ENCODE measurements around the gene GRK5.

DNA sequence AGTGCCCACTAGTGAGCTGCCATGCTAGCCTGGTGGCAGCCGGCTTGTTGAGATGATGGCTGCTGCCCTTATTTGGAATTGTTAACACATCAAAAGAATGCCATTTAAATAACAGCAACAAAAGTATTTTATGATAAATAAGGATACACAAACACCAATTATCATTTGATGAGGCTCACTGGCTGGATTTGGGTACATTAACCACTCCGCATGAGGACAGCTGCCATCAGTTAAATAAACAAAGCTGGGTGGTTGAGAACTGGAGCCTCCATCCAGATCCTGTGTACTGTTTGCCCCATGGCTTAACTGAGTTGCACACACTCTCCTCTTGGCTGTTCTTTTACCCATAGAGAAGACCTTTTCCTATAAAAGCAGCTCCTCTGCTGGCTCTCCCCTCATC lies 231.3 kb downstream of the GRK5 start:
- TF ChIP-seq GATA3 (IDR thresholded peaks at IDR 0.05; ENCODE audit: low read depth, low read length): no peak
- no peak for TF ChIP-seq GATA2 (IDR thresholded peaks at IDR 0.05; ENCODE audit: low read depth, low read length)

Data from SH-SY5Y (cell line).